Measurements from ENCODE around the gene GLIS2. TPM values are rescaled to one million over a fixed set of nuclear protein-coding genes. Genes with fewer than 3 reads are reported as not detected.

GLIS2 gene
- total RNA-seq, 1 donor from 2014 or later = 23.2 TPM

GRCh38 chr16:4383591-4384444 is 68.0 kb downstream of the GLIS2 start:
- TF ChIP-seq CTCF (IDR thresholded peaks at IDR 0.05; ENCODE audit: unreplicated experiment) = no peak

GRCh38 chr16:4384509-4384942 is 68.7 kb downstream of the GLIS2 start:
- H3K9me3 Mint-ChIP-seq (ENCODE audit: low read depth) = no peaks in the 10 kb centered on the region
- TF ChIP-seq CTCF (IDR thresholded peaks at IDR 0.05; ENCODE audit: unreplicated experiment) = no peak
- no peak overlapping the region for H3K27ac Mint-ChIP-seq
- peaks cover 9% of the 10 kb centered on the region for H3K4me1 Mint-ChIP-seq (ENCODE audit: low read depth)
- no peak overlapping the region for H3K4me3 Mint-ChIP-seq (ENCODE audit: low read depth)
- no peaks in the 10 kb centered on the region for H3K36me3 Mint-ChIP-seq (ENCODE audit: insufficient read depth)
- no peak for DNase-seq (ENCODE audit: low spot score, unreplicated experiment)
- H3K27me3 Mint-ChIP-seq = no peaks in the 10 kb centered on the region

More at GRCh38 chr16:4383591-4384444, 68.0 kb downstream of the GLIS2 start:
- Mint-ChIP-seq H3K4me1 (ENCODE audit: low read depth) (peaks cover 11% of the 10 kb centered on the region), H3K9me3 (ENCODE audit: low read depth) (no peaks in the 10 kb centered on the region), H3K36me3 (ENCODE audit: insufficient read depth) (no peaks in the 10 kb centered on the region), H3K27ac (no peak overlapping the region), H3K4me3 (ENCODE audit: low read depth) (no peak overlapping the region), H3K27me3 (no peaks in the 10 kb centered on the region)
- DNase-seq (ENCODE audit: low spot score, unreplicated experiment) = no peak

GRCh38 chr16:4385066-4385788 is 69.4 kb downstream of the GLIS2 start:
- no peak for DNase-seq (ENCODE audit: low spot score, unreplicated experiment)
- H3K4me3 Mint-ChIP-seq (ENCODE audit: low read depth) = no peak overlapping the region
- H3K4me1 Mint-ChIP-seq (ENCODE audit: low read depth) = peaks cover 13% of the 10 kb centered on the region
- no peaks in the 10 kb centered on the region for H3K9me3 Mint-ChIP-seq (ENCODE audit: low read depth)
- no peaks in the 10 kb centered on the region for H3K36me3 Mint-ChIP-seq (ENCODE audit: insufficient read depth)
- no peaks in the 10 kb centered on the region for H3K27me3 Mint-ChIP-seq
- no peak for TF ChIP-seq CTCF (IDR thresholded peaks at IDR 0.05; ENCODE audit: unreplicated experiment)
- H3K27ac Mint-ChIP-seq = no peak overlapping the region

GRCh38 chr16:4385789-4386450 is 70.1 kb downstream of the GLIS2 start:
- H3K36me3 Mint-ChIP-seq (ENCODE audit: insufficient read depth) = no peaks in the 10 kb centered on the region
- no peaks in the 10 kb centered on the region for H3K27me3 Mint-ChIP-seq
- no peak overlapping the region for H3K27ac Mint-ChIP-seq
- TF ChIP-seq CTCF (IDR thresholded peaks at IDR 0.05; ENCODE audit: unreplicated experiment) = no peak
- peaks cover 10% of the 10 kb centered on the region for H3K4me1 Mint-ChIP-seq (ENCODE audit: low read depth)
- no peak overlapping the region for H3K4me3 Mint-ChIP-seq (ENCODE audit: low read depth)
- DNase-seq (ENCODE audit: low spot score, unreplicated experiment) = no peak
- no peaks in the 10 kb centered on the region for H3K9me3 Mint-ChIP-seq (ENCODE audit: low read depth)

GRCh38 chr16:4386451-4386805 is 70.6 kb downstream of the GLIS2 start:
- no peak overlapping the region for H3K4me3 Mint-ChIP-seq (ENCODE audit: low read depth)
- TF ChIP-seq CTCF (IDR thresholded peaks at IDR 0.05; ENCODE audit: unreplicated experiment) = no peak
- H3K36me3 Mint-ChIP-seq (ENCODE audit: insufficient read depth) = no peaks in the 10 kb centered on the region
- DNase-seq (ENCODE audit: low spot score, unreplicated experiment) = no peak
- no peaks in the 10 kb centered on the region for H3K9me3 Mint-ChIP-seq (ENCODE audit: low read depth)
- H3K27ac Mint-ChIP-seq = no peak overlapping the region
- H3K4me1 Mint-ChIP-seq (ENCODE audit: low read depth) = peaks cover 10% of the 10 kb centered on the region
- H3K27me3 Mint-ChIP-seq = no peaks in the 10 kb centered on the region

Data from progenitor cell of endocrine pancreas (in vitro differentiated cells).